GM12878 (cell line): Measurements from ENCODE around the gene GCM1. TPM values are rescaled to one million over a fixed set of nuclear protein-coding genes. Genes with fewer than 3 reads are reported as not detected.

ENCODE experiments used
- BACH1 ChIP-seq: fragments of 450-650 bp; IDR thresholded peaks from 2 replicates; pipeline ENCODE4 v1.6.1; 2017; ENCODE audit warnings: mild to moderate bottlenecking, borderline replicate concordance
- BMI1 ChIP-seq: fragments of 450-650 bp; IDR thresholded peaks from 2 replicates; pipeline ENCODE4 v1.6.1; 2016; ENCODE audit warnings: mild to moderate bottlenecking, moderate library complexity, borderline replicate concordance
- CBX5 ChIP-seq: sonication (generic); IDR thresholded peaks from 2 replicates; pipeline ENCODE4 v1.6.1; 2016; ENCODE audit warnings: low read depth, moderate library complexity, mild to moderate bottlenecking, inconsistent platforms
- CEBPZ ChIP-seq: fragments of 150-350 bp; IDR thresholded peaks from 2 replicates; pipeline ENCODE4 v1.6.1; 2016; ENCODE audit warnings: low read depth, low read length
- DPF2 ChIP-seq: fragments of 450-650 bp; IDR thresholded peaks from 2 replicates; pipeline ENCODE4 v1.6.1; 2017; ENCODE audit warnings: mild to moderate bottlenecking
- EED ChIP-seq: sonication (generic); IDR thresholded peaks from 2 replicates; pipeline ENCODE4 v1.6.1; 2016; ENCODE audit warnings: antibody characterized with exemption, low read depth
- ESRRA ChIP-seq: IDR thresholded peaks from 2 replicates; pipeline ENCODE4 v1.6.1; 2012; ENCODE audit warnings: mild to moderate bottlenecking, low read length, improper control_type of control experiment
- HDAC6 ChIP-seq: fragments of 200-600 bp; sonication (generic); IDR thresholded peaks from one replicate; pipeline ENCODE4 v1.8.0; 2017; ENCODE audit warnings: antibody characterized with exemption; ENCODE audit not compliant: unreplicated experiment
- MEF2A ChIP-seq: IDR thresholded peaks from 2 replicates; pipeline ENCODE4 v1.6.1; 2011; ENCODE audit warnings: low read depth, mild to moderate bottlenecking, low read length, moderate library complexity; ENCODE audit not compliant: insufficient read depth
- NBN ChIP-seq: fragments of 450-650 bp; IDR thresholded peaks from 2 replicates; pipeline ENCODE4 v1.6.1; 2016
- NFYA ChIP-seq: IDR thresholded peaks from 2 replicates; pipeline ENCODE4 v1.6.1; 2011; ENCODE audit warnings: low read depth, mild to moderate bottlenecking, low read length, improper control_type of control experiment, borderline replicate concordance
- NFYB ChIP-seq: IDR thresholded peaks from 2 replicates; pipeline ENCODE4 v1.6.1; 2011; ENCODE audit warnings: low read depth, mild to moderate bottlenecking, low read length, improper control_type of control experiment, moderate library complexity; ENCODE audit not compliant: insufficient read depth
- PAX8 ChIP-seq: fragments of 450-650 bp; IDR thresholded peaks from 2 replicates; pipeline ENCODE4 v1.6.1; 2017; ENCODE audit warnings: mild to moderate bottlenecking, moderate library complexity
- POLR2AphosphoS2 ChIP-seq: IDR thresholded peaks from 2 replicates; pipeline ENCODE4 v1.6.1; 2011; ENCODE audit warnings: low read depth, mild to moderate bottlenecking, low read length, improper control_type of control experiment, moderate library complexity
- POU2F2 ChIP-seq: IDR thresholded peaks from 3 replicates; pipeline ENCODE4 v1.6.1; 2011; ENCODE audit warnings: low read depth, mild to moderate bottlenecking, low read length, borderline replicate concordance
- RBBP5 ChIP-seq: fragments of 200-600 bp; sonication (generic); conservative IDR thresholded peaks from 2 replicates; pipeline ENCODE4 v1.6.1; 2016
- RELA ChIP-seq: fragments of 450-650 bp; IDR thresholded peaks from 2 replicates; pipeline ENCODE4 v1.8.0; 2014; ENCODE audit warnings: borderline replicate concordance; ENCODE audit not compliant: partially characterized antibody
- SIX5 ChIP-seq: IDR thresholded peaks from 2 replicates; pipeline ENCODE4 v1.6.1; 2011; ENCODE audit warnings: mild to moderate bottlenecking, low read depth, low read length, moderate library complexity; ENCODE audit not compliant: severe bottlenecking
- SREBF1 ChIP-seq: IDR thresholded peaks from 2 replicates; pipeline ENCODE4 v1.6.1; 2012; ENCODE audit warnings: mild to moderate bottlenecking, low read length
- YBX1 ChIP-seq: fragments of 450-650 bp; IDR thresholded peaks from 2 replicates; pipeline ENCODE4 v1.6.1; 2016; ENCODE audit warnings: antibody characterized with exemption
- YY1 ChIP-seq: IDR thresholded peaks from 2 replicates; pipeline ENCODE4 v1.6.1; 2011; ENCODE audit warnings: low read depth, mild to moderate bottlenecking, low read length
- ZNF274 ChIP-seq: IDR thresholded peaks from one replicate; pipeline ENCODE4 v1.8.0; 2011; ENCODE audit not compliant: insufficient read length, insufficient read depth
- ZNF622 ChIP-seq: fragments of 450-650 bp; IDR thresholded peaks from 2 replicates; pipeline ENCODE4 v1.6.1; 2017; ENCODE audit warnings: mild to moderate bottlenecking, inconsistent platforms
- polyA plus RNA-seq, 11 experiments: library from polyadenylated mRNA; depleted of rRNA in 4 of 11; unstranded in 6 of 11; stranded (reverse) in 5 of 11; fragments of >200 nt; fragmentation: Nextera tagmentation in 4 of 11; fragmentation: Illumina TruSeq in 1 of 11; extraction: Ambion mirVana in 4 of 11; extraction: Trizol in 1 of 11; gene quantifications; 1 replicate in 1 of 11; 2 replicates in 10 of 11; pipeline versions ENCODE4 v1.2.1 to v1.2.3, GENCODE V29; 2011 to 2016; ENCODE audit warnings: inconsistent platforms in 2 of 11, missing spikeins in 2 of 11, low read depth in 1 of 11
- total RNA-seq, 4 experiments: library from RNA; depleted of rRNA in 3 of 4; stranded (reverse); fragments of >200 nt in 3 of 4; fragmentation: Illumina TruSeq in 1 of 4; extraction: Trizol in 1 of 4; gene quantifications; 2 replicates each; pipeline versions ENCODE4 v1.2.1 to v1.2.3, GENCODE V29; 2013 to 2021
- TF ChIP-seq, protein P1 (sequence below): fragments of 450-650 bp; IDR thresholded peaks from 2 replicates; pipeline ENCODE4 v1.6.1; 2014; ENCODE audit warnings: mild to moderate bottlenecking

The GCM1 gene
- total and polyA plus RNA-seq, 10 of the 15 experiments (the other 5 are each of a cell fraction or from before 2014, with no cell fraction given): 0.04 to 0.08 (median 0.05) TPM; not detected in 5

DNA sequence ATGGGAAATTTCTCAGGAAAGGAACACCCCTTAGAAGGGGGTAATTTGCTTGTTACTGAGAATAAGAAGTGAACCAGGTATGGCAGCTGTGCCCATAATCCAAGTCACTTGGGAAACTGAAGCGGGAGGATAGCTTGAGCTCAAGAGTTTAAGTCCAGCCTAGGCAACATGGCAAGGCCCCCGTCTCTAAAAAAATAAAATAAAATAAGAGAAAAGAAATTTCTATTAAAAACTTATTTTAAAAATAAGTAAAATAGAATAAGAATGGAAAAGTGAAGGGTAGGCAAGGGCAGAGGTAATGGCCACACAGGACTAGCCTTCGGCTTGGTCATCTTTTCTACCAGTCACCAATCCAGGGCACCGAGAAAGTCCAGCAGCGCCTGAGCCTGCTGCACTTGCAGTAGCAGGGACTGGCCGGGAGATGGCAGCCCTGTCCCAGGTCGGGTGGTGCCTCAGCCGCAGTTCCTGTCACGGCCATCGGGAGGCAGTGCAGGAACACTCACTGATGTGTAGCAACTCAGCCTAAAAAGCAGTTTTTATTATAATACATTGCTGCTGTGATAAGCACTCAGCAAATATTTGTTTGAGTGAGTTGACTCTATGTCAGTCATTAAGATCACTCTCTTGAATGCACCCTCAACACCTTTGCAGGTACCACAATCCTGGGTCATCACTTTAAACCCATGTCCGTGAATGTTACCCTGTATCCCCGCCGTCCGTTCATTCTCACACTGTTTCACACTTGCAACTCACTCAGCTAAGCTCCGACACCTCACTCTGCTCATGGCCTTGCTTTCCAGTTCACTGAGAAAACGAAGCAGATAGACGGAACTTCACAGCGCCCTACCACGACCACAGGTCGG, 23.2 kb upstream of the GCM1 start (continued):
- TF ChIP-seq CEBPZ (no peak), YBX1 (no peak), MEF2A (0 out of 2 replicates have a peak, but pooled peaks have one; percentile 65), ZNF274 (no peak), RELA (peak; percentile 86), DPF2 (no peak), ZNF622 (no peak), CBX5 (no peak; the same call in 1 of the 2 replicates), SREBF1 (no peak), HDAC6 (no peak), RBBP5 (no peak), ESRRA (no peak), YY1 (peak; percentile 87), BMI1 (no peak), NFYA (no peak), POLR2AphosphoS2 (no peak), BACH1 (no peak), EED (peak; percentile 39; the same call in 1 of the 2 replicates), NFYB (no peak), SIX5 (no peak), NBN (peak; percentile 65; the same call in 1 of the 2 replicates), POU2F2 (peak; percentile 84; the same call in 2 of the 3 replicates), PAX8 (no peak)
- TF ChIP-seq, protein P1, sequence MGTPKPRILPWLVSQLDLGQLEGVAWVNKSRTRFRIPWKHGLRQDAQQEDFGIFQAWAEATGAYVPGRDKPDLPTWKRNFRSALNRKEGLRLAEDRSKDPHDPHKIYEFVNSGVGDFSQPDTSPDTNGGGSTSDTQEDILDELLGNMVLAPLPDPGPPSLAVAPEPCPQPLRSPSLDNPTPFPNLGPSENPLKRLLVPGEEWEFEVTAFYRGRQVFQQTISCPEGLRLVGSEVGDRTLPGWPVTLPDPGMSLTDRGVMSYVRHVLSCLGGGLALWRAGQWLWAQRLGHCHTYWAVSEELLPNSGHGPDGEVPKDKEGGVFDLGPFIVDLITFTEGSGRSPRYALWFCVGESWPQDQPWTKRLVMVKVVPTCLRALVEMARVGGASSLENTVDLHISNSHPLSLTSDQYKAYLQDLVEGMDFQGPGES: no peak
